MCF 10A (cell line): ENCODE measurements around the gene ZNF563. TPM values are rescaled to one million over a fixed set of nuclear protein-coding genes. Genes with fewer than 3 reads are reported as not detected.
A peak's percentile ranks its signal among the peaks of the same experiment; 100 is the strongest.

Experiments
- BruUV-seq: library from RNA; stranded (reverse); fragments of 400-500 nt; replicated peaks from 2 replicates; lab custom pipeline; 2021; lab: Mats Ljungman, UMichigan
- CTCF ChIA-PET: fragments of 300-600 bp; sonication (Branson Sonifier 250); formaldehyde crosslinking; extraction: SDS; loops from one replicate; lab custom pipeline; 2021; ENCODE audit warnings: antibody characterized with exemption, inconsistent platforms; lab: Yijun Ruan, JAX
- POLR2A ChIA-PET: fragments of 300-600, 350-650 bp; sonication (Branson Sonifier 250); formaldehyde crosslinking; extraction: SDS; loops from one replicate; lab custom pipeline; 2020; ENCODE audit warnings: antibody characterized with exemption, inconsistent platforms; lab: Yijun Ruan, JAX
- DNase-seq: peaks from one replicate; pipeline ENCODE4 v3.0.0-alpha.2; 2018; ENCODE audit not compliant: unreplicated experiment
- H3K27ac Mint-ChIP-seq: one replicate; pipeline ENCODE4 v1.8.0; 2022; ENCODE audit warnings: mild to moderate bottlenecking, low read depth, mixed read lengths; ENCODE audit not compliant: unreplicated experiment
- H3K27me3 Mint-ChIP-seq: one replicate; pipeline ENCODE4 v1.8.0; 2022; ENCODE audit warnings: mixed read lengths; ENCODE audit not compliant: insufficient read depth, unreplicated experiment
- H3K36me3 Mint-ChIP-seq: one replicate; pipeline ENCODE4 v1.8.0; 2022; ENCODE audit warnings: mild to moderate bottlenecking, moderate library complexity, mixed read lengths; ENCODE audit not compliant: insufficient read depth, unreplicated experiment
- H3K4me1 Mint-ChIP-seq: one replicate; pipeline ENCODE4 v1.8.0; 2022; ENCODE audit warnings: mixed read lengths; ENCODE audit not compliant: insufficient read depth, unreplicated experiment
- H3K4me3 Mint-ChIP-seq: one replicate; pipeline ENCODE4 v1.8.0; 2022; ENCODE audit warnings: mild to moderate bottlenecking, moderate library complexity, mixed read lengths; ENCODE audit not compliant: unreplicated experiment
- H3K9me3 Mint-ChIP-seq: one replicate; pipeline ENCODE4 v1.8.0; 2022; ENCODE audit warnings: mixed read lengths; ENCODE audit not compliant: unreplicated experiment
- CTCF ChIP-seq: fragments of 200-600 bp; IDR thresholded peaks from one replicate; pipeline ENCODE4 v1.8.0; 2022; ENCODE audit warnings: antibody characterized with exemption, mild to moderate bottlenecking; ENCODE audit not compliant: unreplicated experiment
- intact Hi-C: fragments of 100-400 bp; cut with micrococcal nuclease; formaldehyde crosslinking; loops from 2 replicates; pipeline ENCODE4 v1.14.1; 2022
- total RNA-seq: library from RNA; stranded (reverse); gene quantifications from 2 replicates; pipeline ENCODE4 v1.2.3, GENCODE V29; 2022

ZNF563 gene
- total RNA-seq, 1 experiment from 2014 or later = 1.3 TPM

- Mint-ChIP-seq H3K9me3 (peaks cover 35% of the 10 kb centered on the region), H3K27me3 (no peaks in the 10 kb centered on the region), H3K4me3 (no peak overlapping the region), H3K27ac (no peak overlapping the region), H3K36me3 (no peaks in the 10 kb centered on the region), H3K4me1 (no peaks in the 10 kb centered on the region)
- no TSS peak for BruUV-seq
- CTCF ChIA-PET = no interaction called here
- intact Hi-C loops = no loop called here
- no peak for TF ChIP-seq CTCF
- POLR2A ChIA-PET = interaction anchor here (0.5 to 0.7 kb wide), 2 partner anchors 74 to 87 kb away, joined by 3 to 5 read pairs; no protein-coding TSS in a partner anchor
- DNase-seq = no peak
These were observed 11.8 kb upstream of the ZNF563 start for GRCh38 chr19:12345197-12345596.

GRCh38 chr19:12331211-12331941 lies 2.1 kb downstream of the ZNF563 start:
- BruUV-seq = no TSS peak
- DNase-seq = no peak
- Mint-ChIP-seq H3K27me3 (no peaks in the 10 kb centered on the region), H3K36me3 (no peaks in the 10 kb centered on the region), H3K9me3 (no peaks in the 10 kb centered on the region), H3K27ac (no peak overlapping the region), H3K4me1 (peaks cover 11% of the 10 kb centered on the region), H3K4me3 (peak overlapping the region; percentile 97)
- intact Hi-C loops = no loop called here
- ChIA-PET CTCF (no interaction called here), POLR2A (interaction anchor here (0.7 kb wide), 1 partner anchor 565 kb away, joined by 3 read pairs; no protein-coding TSS in a partner anchor)
- TF ChIP-seq CTCF = no peak

- no peak for TF ChIP-seq CTCF
- CTCF ChIA-PET = no interaction called here
- no peaks in the 10 kb centered on the region for H3K36me3 Mint-ChIP-seq
- H3K4me1 Mint-ChIP-seq = peaks cover 11% of the 10 kb centered on the region
- no peak overlapping the region for H3K27ac Mint-ChIP-seq
- H3K27me3 Mint-ChIP-seq = no peaks in the 10 kb centered on the region
- intact Hi-C loops = no loop called here
- H3K9me3 Mint-ChIP-seq = peaks cover 5% of the 10 kb centered on the region
- DNase-seq = no peak
- no peak overlapping the region for H3K4me3 Mint-ChIP-seq
- POLR2A ChIA-PET = interaction anchor here (0.8 kb wide), 1 partner anchor 148 kb away, joined by 3 read pairs; no protein-coding TSS in a partner anchor
- no TSS peak for BruUV-seq
These were observed 3.1 kb downstream of the ZNF563 start for GRCh38 chr19:12330340-12330739.

GRCh38 chr19:12325690-12326089 lies 7.7 kb downstream of the ZNF563 start:
- peaks cover 7% of the 10 kb centered on the region for H3K9me3 Mint-ChIP-seq
- peaks cover 12% of the 10 kb centered on the region for H3K36me3 Mint-ChIP-seq
- no peaks in the 10 kb centered on the region for H3K4me1 Mint-ChIP-seq
- CTCF ChIA-PET = no interaction called here
- H3K4me3 Mint-ChIP-seq = no peak overlapping the region
- intact Hi-C loops = no loop called here
- BruUV-seq = no TSS peak
- DNase-seq = no peak
- no peaks in the 10 kb centered on the region for H3K27me3 Mint-ChIP-seq
- no peak overlapping the region for H3K27ac Mint-ChIP-seq
- no peak for TF ChIP-seq CTCF
- POLR2A ChIA-PET = no interaction called here
